ENCODE measurements around the gene HOXD1.

GRCh38 chr2:176165370-176166050 is 23.0 kb upstream of the HOXD1 start:
- TF ChIP-seq EZH2phosphoT487 (IDR thresholded peaks at IDR 0.05; ENCODE audit: borderline replicate concordance, low read depth, low read length) (no peak), CTCF (conservative IDR thresholded peaks at IDR 0.05; ENCODE audit: low read length) (no peak)
